Fibroblast of pulmonary artery (primary cell): ENCODE measurements around the gene SPOCK1.

Experiments used
- DNase-seq: peaks from one replicate; pipeline ENCODE4 v3.0.0-alpha.2; 2010; ENCODE audit warnings: low read depth
- H3K4me3 ChIP-seq: replicated peaks from 2 replicates; pipeline ENCODE4 v1.5.1; 2011; ENCODE audit warnings: low read depth, mild to moderate bottlenecking, control low read depth, low read length, moderate library complexity
- TF ChIP-seq, protein P1 (sequence below): IDR thresholded peaks from 2 replicates; pipeline ENCODE4 v1.5.1; 2011; ENCODE audit warnings: mild to moderate bottlenecking, control low read depth, low read length, inconsistent platforms; ENCODE audit errors: missing control alignments

SPOCK1 gene

DNA sequence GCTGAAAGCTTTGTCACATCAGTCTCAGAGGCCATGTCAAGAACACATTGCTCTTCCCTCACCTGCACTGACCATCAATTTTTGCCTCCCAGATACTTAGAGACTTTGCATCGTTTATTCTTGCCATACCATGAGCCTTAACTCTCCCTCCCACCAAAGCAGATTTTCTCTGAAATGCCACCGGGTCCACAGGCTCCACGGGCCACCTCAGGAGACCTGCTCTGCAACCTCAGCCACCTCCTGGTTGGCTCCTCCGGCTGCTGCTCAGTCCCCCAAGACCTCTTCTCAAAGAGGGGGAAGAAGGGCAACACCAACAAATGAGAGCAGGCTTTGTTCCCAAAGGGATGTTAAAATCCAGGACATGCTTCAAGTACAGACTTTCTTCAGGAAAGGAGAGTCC is 400.5 kb downstream of the SPOCK1 start:
- DNase-seq, result no peak
- H3K4me3 ChIP-seq, result no peak overlapping the region
- TF ChIP-seq, protein P1, sequence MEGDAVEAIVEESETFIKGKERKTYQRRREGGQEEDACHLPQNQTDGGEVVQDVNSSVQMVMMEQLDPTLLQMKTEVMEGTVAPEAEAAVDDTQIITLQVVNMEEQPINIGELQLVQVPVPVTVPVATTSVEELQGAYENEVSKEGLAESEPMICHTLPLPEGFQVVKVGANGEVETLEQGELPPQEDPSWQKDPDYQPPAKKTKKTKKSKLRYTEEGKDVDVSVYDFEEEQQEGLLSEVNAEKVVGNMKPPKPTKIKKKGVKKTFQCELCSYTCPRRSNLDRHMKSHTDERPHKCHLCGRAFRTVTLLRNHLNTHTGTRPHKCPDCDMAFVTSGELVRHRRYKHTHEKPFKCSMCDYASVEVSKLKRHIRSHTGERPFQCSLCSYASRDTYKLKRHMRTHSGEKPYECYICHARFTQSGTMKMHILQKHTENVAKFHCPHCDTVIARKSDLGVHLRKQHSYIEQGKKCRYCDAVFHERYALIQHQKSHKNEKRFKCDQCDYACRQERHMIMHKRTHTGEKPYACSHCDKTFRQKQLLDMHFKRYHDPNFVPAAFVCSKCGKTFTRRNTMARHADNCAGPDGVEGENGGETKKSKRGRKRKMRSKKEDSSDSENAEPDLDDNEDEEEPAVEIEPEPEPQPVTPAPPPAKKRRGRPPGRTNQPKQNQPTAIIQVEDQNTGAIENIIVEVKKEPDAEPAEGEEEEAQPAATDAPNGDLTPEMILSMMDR, result no peak

DNA sequence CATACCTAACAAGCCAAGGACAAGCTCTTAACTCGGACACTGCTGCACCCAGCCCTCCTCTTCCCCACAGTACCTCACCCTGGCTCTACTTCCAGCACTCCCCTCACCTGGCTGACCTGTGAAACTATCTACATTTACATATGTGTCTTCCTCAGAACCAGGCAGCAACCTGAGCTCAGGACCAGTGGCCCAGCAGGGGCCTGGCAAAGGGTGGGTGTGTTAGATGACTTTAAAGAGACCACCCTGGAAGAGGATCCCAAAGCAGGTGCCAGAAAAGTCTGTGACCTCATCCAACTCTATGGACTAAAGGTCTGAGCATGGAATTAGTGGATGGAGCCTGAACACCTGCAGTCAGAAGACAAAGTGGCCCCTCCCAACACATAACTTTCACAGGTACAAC is 400.9 kb downstream of the SPOCK1 start:
- TF ChIP-seq, protein P1, result no peak
- no peak for DNase-seq

DNA sequence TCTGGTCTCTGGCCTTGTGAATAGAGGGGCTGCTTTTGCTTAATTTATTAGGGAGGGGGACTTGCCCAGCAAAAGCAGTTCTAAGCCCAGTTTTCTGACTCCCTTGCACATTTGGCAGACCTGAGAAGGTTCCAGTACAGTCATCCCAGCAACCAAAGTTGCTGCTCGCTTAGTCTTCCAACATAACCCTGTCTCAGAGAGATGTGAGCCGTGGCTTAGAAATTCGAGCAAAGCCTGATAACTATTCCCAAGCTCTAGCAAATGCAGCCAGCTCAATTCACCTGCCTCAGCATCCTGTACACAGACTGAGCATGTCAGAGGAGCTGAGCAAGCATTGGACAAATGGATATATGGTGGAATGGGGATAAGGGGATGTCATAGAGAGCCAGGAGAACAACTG is 401.9 kb downstream of the SPOCK1 start:
- no peak overlapping the region for H3K4me3 ChIP-seq
- TF ChIP-seq, protein P1, result no peak
- DNase-seq, result no peak

More for the DNA sequence above, 400.9 kb downstream of the SPOCK1 start:
- H3K4me3 ChIP-seq, result no peak overlapping the region

DNA sequence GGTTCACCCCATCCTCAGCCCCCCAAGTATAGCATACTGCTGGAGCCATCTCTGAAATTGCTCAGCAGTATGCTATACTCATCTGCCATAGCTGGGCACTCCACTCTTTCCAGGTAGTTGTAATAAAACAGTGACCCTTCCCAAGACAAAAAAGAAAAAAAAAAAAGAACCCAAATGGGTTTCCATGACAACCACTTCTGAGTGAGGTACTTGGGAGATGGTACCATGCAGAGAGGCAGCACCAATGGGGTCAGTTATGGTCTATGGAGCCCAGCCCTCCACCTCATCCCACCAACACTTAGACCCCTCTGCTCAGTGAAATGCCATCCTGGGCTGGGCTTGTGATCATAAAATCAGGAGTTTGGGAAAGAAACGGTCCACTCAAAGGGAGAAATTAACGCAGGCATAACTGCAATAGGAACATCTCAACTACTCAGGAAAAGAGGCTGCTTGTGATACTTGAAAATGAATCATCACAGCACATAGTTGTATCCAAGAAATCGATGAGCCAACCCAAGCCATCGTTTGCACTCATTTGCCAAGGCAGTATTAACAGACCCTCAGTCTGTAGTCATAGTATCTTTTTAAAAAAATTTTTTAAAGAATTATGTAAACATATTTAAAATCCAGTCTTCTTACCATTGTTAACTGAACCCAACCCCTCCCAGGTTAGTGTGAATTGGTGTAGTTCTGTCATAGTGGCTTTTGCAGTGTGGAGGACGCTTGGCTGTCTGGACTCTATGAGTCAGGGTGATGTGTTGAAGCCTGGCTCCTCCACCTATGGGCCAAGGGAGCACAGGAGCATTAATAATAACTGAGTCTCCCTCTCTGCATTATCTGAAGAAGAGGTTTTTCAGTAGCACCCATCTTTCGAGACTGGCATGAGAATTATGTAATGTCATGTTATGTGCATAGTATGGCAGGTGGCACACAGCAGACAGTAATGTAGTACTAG is 402.7 kb downstream of the SPOCK1 start:
- TF ChIP-seq, protein P1, result no peak
- H3K4me3 ChIP-seq, result no peak overlapping the region
- DNase-seq, result no peak

DNA sequence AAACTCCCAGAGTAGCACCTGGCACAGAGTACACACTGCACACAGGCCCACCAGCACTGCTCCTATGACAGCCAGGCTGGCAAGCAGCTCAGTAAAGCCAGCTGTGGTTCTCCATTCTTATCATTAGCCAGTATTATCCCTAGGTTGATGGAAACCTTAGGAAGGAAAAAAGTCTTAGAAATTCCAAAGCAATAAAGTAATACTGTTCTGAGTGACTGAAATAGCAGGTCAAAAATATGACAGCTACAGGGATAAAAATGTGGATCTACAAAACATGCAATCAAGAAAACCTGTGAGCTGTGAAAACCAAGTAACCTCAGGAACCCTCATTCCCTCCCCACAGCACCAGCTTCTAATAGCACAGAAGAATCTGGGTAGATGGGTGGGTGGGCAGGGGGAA is 403.5 kb downstream of the SPOCK1 start:
- TF ChIP-seq, protein P1, result no peak
- DNase-seq, result no peak
- no peak overlapping the region for H3K4me3 ChIP-seq

DNA sequence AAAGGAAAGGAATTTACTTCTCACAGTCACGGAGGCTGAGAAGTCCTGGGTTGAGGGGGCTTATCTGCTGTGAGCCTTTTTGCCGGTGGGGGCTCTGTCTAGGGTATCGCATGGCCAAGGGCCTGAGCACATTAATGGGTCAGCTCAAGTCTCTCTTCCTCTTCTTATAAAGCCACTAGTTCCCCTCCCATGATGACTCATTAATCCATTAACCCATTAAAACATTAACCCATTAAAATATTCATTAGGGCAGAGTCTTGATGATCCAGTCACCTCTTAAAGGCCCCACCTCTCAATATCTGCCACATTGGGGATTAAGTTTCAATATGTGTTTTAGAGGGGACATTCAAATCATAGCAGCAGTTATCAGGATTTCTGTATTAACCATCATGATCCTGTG is 406.3 kb downstream of the SPOCK1 start:
- DNase-seq, result no peak
- no peak overlapping the region for H3K4me3 ChIP-seq
- TF ChIP-seq, protein P1, result no peak

DNA sequence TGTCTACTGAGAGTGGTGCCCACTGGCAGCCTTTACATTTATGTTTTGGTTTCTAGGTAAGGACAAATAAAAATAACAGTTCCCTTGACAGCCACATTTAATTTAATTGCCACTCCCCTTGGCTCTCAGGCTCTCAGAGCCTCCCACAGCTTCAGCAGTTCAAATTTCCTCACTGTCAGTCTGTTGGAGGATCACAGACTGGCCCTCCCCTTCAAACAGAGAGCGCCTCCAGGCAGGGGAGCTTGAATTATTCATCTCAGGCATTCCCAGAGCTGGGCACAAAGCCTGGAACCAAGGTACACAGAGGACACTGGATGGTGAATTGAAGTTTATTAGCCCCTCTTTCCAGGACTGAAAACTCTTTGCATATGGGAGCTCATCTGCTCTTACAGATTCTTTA is 407.7 kb downstream of the SPOCK1 start:
- no peak for DNase-seq
- TF ChIP-seq, protein P1, result no peak

More for the DNA sequence above, 407.7 kb downstream of the SPOCK1 start:
- H3K4me3 ChIP-seq, result no peak overlapping the region
